22Rv1 (cell line): ENCODE measurements around the gene TCF23.

Source experiments
- CTCF ChIP-seq: fragments of 450-650 bp; IDR thresholded peaks from 2 replicates; pipeline ENCODE4 v1.5.1; 2017; ENCODE audit warnings: mild to moderate bottlenecking
- ZFX ChIP-seq: fragments of 450-650 bp; IDR thresholded peaks from 2 replicates; pipeline ENCODE4 v1.6.1; 2017; ENCODE audit warnings: antibody characterized with exemption, borderline replicate concordance

DNA sequence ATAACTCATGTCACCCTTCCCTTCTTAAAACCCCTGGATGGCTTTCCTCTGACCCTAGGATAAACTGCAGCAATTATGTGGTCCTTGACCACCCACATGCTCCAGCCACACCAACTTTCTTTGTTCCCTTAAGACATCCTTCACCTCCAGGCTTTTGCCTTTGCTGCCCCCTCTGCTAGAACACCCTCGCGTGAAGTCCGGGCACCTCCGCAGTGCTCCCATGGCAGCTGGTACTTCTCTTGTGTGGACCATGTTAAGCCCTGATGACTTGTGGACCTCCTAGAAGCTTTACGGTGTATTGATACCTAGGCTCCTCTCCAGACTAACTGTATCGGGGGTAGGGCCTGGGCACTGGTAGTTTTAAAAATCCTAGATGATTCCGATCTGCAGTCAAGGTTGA, 26.0 kb upstream of the TCF23 start:
- TF ChIP-seq CTCF: no peak
- no peak for TF ChIP-seq ZFX
